ENCODE results near the gene VAPA.
"Not testable (repeated sequence)": the region's sequence is repeated elsewhere in the genome, so short reads cannot be mapped to it uniquely, and the experiment has no call there.

Gene VAPA

GRCh38 chr18:9905401-9905922, 8.4 kb upstream of the VAPA start:
- no peak for DNase-seq (ENCODE audit: extremely low read depth, low read depth)
- TF ChIP-seq, protein P1, sequence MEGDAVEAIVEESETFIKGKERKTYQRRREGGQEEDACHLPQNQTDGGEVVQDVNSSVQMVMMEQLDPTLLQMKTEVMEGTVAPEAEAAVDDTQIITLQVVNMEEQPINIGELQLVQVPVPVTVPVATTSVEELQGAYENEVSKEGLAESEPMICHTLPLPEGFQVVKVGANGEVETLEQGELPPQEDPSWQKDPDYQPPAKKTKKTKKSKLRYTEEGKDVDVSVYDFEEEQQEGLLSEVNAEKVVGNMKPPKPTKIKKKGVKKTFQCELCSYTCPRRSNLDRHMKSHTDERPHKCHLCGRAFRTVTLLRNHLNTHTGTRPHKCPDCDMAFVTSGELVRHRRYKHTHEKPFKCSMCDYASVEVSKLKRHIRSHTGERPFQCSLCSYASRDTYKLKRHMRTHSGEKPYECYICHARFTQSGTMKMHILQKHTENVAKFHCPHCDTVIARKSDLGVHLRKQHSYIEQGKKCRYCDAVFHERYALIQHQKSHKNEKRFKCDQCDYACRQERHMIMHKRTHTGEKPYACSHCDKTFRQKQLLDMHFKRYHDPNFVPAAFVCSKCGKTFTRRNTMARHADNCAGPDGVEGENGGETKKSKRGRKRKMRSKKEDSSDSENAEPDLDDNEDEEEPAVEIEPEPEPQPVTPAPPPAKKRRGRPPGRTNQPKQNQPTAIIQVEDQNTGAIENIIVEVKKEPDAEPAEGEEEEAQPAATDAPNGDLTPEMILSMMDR (IDR thresholded peaks at IDR 0.05; ENCODE audit: low read depth, low read length, missing control alignments): no peak
- no peak overlapping the region for H3K4me3 ChIP-seq (replicated peaks; ENCODE audit: low read depth, low read length)

DNA sequence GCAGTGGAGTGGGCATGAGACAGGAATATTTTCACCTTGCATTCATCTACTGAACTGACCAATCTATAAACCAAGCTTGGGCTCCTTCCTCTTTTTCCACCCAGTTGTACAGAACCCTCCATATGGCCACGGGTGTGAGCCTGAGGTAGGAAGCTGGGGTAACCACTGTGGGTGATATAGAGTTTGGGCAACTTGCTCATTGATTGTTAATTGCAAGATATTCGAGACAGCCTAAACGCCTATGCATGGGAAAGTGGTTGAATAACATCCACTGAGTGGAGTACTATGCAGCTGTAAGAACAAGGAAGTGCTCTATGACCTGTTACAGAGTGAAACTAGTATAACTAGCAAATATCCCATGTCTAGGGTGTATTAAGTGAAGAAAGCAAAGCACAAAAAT, 7.3 kb upstream of the VAPA start:
- H3K4me3 ChIP-seq (replicated peaks; ENCODE audit: low read depth, low read length): no peak overlapping the region
- TF ChIP-seq, protein P1 (IDR thresholded peaks at IDR 0.05; ENCODE audit: low read depth, low read length, missing control alignments): no peak
- DNase-seq (ENCODE audit: extremely low read depth, low read depth): no peak

DNA sequence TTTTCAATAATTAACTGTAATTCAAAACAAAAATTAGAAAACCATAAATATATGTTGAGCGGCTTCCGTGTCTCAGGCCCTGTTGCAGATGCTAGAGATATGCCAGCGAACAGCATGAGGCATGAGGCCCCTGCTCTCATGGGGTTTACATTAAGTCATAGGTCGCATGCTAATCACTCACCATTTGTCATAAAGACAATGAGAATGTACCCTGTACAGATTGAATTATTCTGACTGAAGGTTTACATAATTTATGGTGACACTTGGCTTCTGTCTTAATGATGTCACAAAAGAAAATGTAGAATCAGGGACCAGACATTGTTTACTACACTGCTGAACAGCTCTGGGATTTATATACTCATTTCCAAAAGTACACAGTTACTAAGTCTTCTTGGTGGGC, 5.9 kb upstream of the VAPA start:
- DNase-seq (ENCODE audit: extremely low read depth, low read depth): no peak
- TF ChIP-seq, protein P1 (IDR thresholded peaks at IDR 0.05; ENCODE audit: low read depth, low read length, missing control alignments): no peak
- H3K4me3 ChIP-seq (replicated peaks; ENCODE audit: low read depth, low read length): no peak overlapping the region

- DNase-seq (ENCODE audit: extremely low read depth, low read depth): no peak
Measured at GRCh38 chr18:9910071-9910470, 3.7 kb upstream of the VAPA start.

GRCh38 chr18:9910661-9911060, 3.2 kb upstream of the VAPA start:
- H3K4me3 ChIP-seq (replicated peaks; ENCODE audit: low read depth, low read length): no peak overlapping the region
- TF ChIP-seq, protein P1 (IDR thresholded peaks at IDR 0.05; ENCODE audit: low read depth, low read length, missing control alignments): no peak
- DNase-seq (ENCODE audit: extremely low read depth, low read depth): no peak

More at GRCh38 chr18:9910071-9910470, 3.7 kb upstream of the VAPA start:
- H3K4me3 ChIP-seq (replicated peaks; ENCODE audit: low read depth, low read length): no peak overlapping the region
- TF ChIP-seq, protein P1 (IDR thresholded peaks at IDR 0.05; ENCODE audit: low read depth, low read length, missing control alignments): no peak

GRCh38 chr18:9911226-9911625, 2.6 kb upstream of the VAPA start:
- DNase-seq (ENCODE audit: extremely low read depth, low read depth): no peak
- no peak overlapping the region for H3K4me3 ChIP-seq (replicated peaks; ENCODE audit: low read depth, low read length)
- TF ChIP-seq, protein P1 (IDR thresholded peaks at IDR 0.05; ENCODE audit: low read depth, low read length, missing control alignments): no peak

DNA sequence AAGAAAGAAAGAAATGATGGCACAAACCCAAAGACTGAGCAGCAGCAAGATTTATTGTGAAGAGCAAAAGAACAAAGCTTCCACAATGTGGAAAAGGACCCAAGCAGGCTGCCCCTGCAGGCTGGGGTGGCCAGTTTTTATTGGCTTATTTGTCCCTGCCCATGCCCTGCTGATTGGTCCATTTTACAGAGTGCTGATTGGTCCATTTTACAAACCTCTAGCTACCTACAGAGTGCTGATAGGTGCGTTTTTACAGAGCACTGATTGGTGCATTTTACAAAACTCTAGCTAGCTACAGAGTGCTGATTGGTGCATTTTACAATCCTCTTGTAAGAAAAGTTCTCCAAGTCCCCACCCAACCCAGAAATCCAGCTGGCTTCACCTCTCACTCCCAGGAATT, 1.5 kb upstream of the VAPA start:
- H3K4me3 ChIP-seq (replicated peaks; ENCODE audit: low read depth, low read length); DNase-seq (ENCODE audit: extremely low read depth, low read depth): not testable (repeated sequence)
